Measurements from ENCODE around the gene RBBP4.
A peak's percentile ranks its signal among the peaks of the same experiment; 100 is the strongest.
"Not testable (repeated sequence)": the region's sequence is repeated elsewhere in the genome, so short reads cannot be mapped to it uniquely, and the experiment has no call there.

The RBBP4 gene

GRCh38 chr1:32651461-32652073 is 559 bp downstream of the RBBP4 start:
- Histone ChIP-seq H4K20me1 (peaks cover 27 to 44% (median 40%) of the 10 kb centered on the region in 11 experiments; a peak in 21 of 22 replicates), H3K27ac (peak overlapping the region; percentile 86 to 100 (median 98)), H3K9ac (peak overlapping the region; percentile 94 to 100 (median 98)), H3K4me3 (peak overlapping the region; percentile 64 to 85 (median 80)), H3K4me1 (peaks cover 41 to 65% (median 59%) of the 10 kb centered on the region in 10 experiments), H3K36me3 (peaks cover 43 to 56% (median 49%) of the 10 kb centered on the region in 11 experiments), H3K27me3 (no peaks in the 10 kb centered on the region), H3K9me3 (replicated peaks in 1 of 11) (no peaks in the 10 kb centered on the region), H3K4me2 (peak overlapping the region; percentile 78 to 99 (median 93))
- TF ChIP-seq Cebpa-rat (IDR thresholded peaks at IDR 0.05): no peak

- peak overlapping the region; percentile 86 to 100 (median 98); a peak in 21 of 22 replicates for H3K27ac ChIP-seq
- TF ChIP-seq Cebpa-rat (IDR thresholded peaks at IDR 0.05): no peak
- H3K4me3 ChIP-seq: peak overlapping the region; percentile 64 to 85 (median 80)
- H3K27me3 ChIP-seq: no peaks in the 10 kb centered on the region
- H3K36me3 ChIP-seq: peaks cover 51 to 61% (median 57%) of the 10 kb centered on the region in 11 experiments
- H3K4me1 ChIP-seq: peaks cover 41 to 65% (median 59%) of the 10 kb centered on the region in 10 experiments
- peak overlapping the region; percentile 94 to 100 (median 98) for H3K9ac ChIP-seq
- H3K9me3 ChIP-seq (replicated peaks in 1 of 11): no peaks in the 10 kb centered on the region
- H4K20me1 ChIP-seq: peaks cover 35 to 52% (median 48%) of the 10 kb centered on the region in 11 experiments; a peak in 21 of 22 replicates
- peak overlapping the region; percentile 78 to 99 (median 93) for H3K4me2 ChIP-seq
Measured at GRCh38 chr1:32652244-32652962, 1.4 kb downstream of the RBBP4 start.

GRCh38 chr1:32659581-32659980 is 8.6 kb downstream of the RBBP4 start:
- H3K4me3 ChIP-seq: no peak overlapping the region
- H3K4me1 ChIP-seq: peaks cover 10 to 19% (median 16%) of the 10 kb centered on the region in 10 experiments; a peak in 18 of 20 replicates
- no peak overlapping the region for H3K9ac ChIP-seq
- no peak overlapping the region for H3K4me2 ChIP-seq
- peaks cover 66 to 97% (median 96%) of the 10 kb centered on the region in 11 experiments; a peak in 21 of 22 replicates for H4K20me1 ChIP-seq
- peaks cover 97 to 100% (median 97%) of the 10 kb centered on the region in 11 experiments for H3K36me3 ChIP-seq
- no peak overlapping the region for H3K27ac ChIP-seq
- no peak for TF ChIP-seq Cebpa-rat (IDR thresholded peaks at IDR 0.05)
- H3K27me3 ChIP-seq: no peaks in the 10 kb centered on the region
- peaks cover 0 to 4% (median 0%) of the 10 kb centered on the region in 11 experiments; a peak in 2 of 22 replicates for H3K9me3 ChIP-seq (replicated peaks in 1 of 11)

GRCh38 chr1:32665915-32666314 is 14.9 kb downstream of the RBBP4 start:
- Histone ChIP-seq H3K4me3 (no peak overlapping the region), H3K27ac (no peak overlapping the region), H3K9ac (no peak overlapping the region), H3K36me3 (peaks cover 100% of the 10 kb centered on the region in 11 experiments), H4K20me1 (peaks cover 53 to 100% (median 94%) of the 10 kb centered on the region in 11 experiments; a peak in 20 of 22 replicates), H3K9me3 (replicated peaks in 1 of 11) (no peaks in the 10 kb centered on the region), H3K4me2 (no peak overlapping the region), H3K27me3 (no peaks in the 10 kb centered on the region), H3K4me1 (no peaks in the 10 kb centered on the region)
- TF ChIP-seq Cebpa-rat (IDR thresholded peaks at IDR 0.05): no peak

- H3K4me3 ChIP-seq: no peak overlapping the region
- peak overlapping the region in 1 of 11 experiments; percentile 17; a peak in 1 of 22 replicates for H3K9ac ChIP-seq
- TF ChIP-seq Cebpa-rat (IDR thresholded peaks at IDR 0.05): no peak
- H4K20me1 ChIP-seq: peaks cover 48 to 100% (median 94%) of the 10 kb centered on the region in 11 experiments; a peak in 20 of 22 replicates
- peaks cover 100% of the 10 kb centered on the region in 11 experiments for H3K36me3 ChIP-seq
- no peak overlapping the region for H3K27ac ChIP-seq
- no peaks in the 10 kb centered on the region for H3K4me1 ChIP-seq
- no peak overlapping the region for H3K4me2 ChIP-seq
- H3K27me3 ChIP-seq: no peaks in the 10 kb centered on the region
- H3K9me3 ChIP-seq (replicated peaks in 1 of 11): no peaks in the 10 kb centered on the region
Measured at GRCh38 chr1:32666901-32667566, 16.0 kb downstream of the RBBP4 start.

- Histone ChIP-seq H4K20me1 (peaks cover 44 to 96% (median 82%) of the 10 kb centered on the region in 11 experiments; a peak in 20 of 22 replicates), H3K36me3 (peaks cover 100% of the 10 kb centered on the region in 11 experiments)
- H3K9me3 ChIP-seq (replicated peaks in 1 of 11); H3K4me3 ChIP-seq; H3K27ac ChIP-seq; H3K9ac ChIP-seq; H3K27me3 ChIP-seq; H3K4me1 ChIP-seq; H3K4me2 ChIP-seq: not testable (repeated sequence)
Measured at GRCh38 chr1:32668716-32669115, 17.7 kb downstream of the RBBP4 start.

- no peak for TF ChIP-seq Cebpa-rat (IDR thresholded peaks at IDR 0.05)
- no peaks in the 10 kb centered on the region; a peak in 1 of 20 replicates for H3K4me1 ChIP-seq
- H3K27ac ChIP-seq: no peak overlapping the region
- H3K9me3 ChIP-seq (replicated peaks in 1 of 11): no peaks in the 10 kb centered on the region
- H3K4me2 ChIP-seq: no peak overlapping the region
- H3K4me3 ChIP-seq: no peak overlapping the region
- H3K36me3 ChIP-seq: peaks cover 95 to 100% (median 98%) of the 10 kb centered on the region in 11 experiments
- peaks cover 3 to 69% (median 47%) of the 10 kb centered on the region in 11 experiments; a peak in 19 of 22 replicates for H4K20me1 ChIP-seq
- H3K9ac ChIP-seq: no peak overlapping the region
- no peaks in the 10 kb centered on the region for H3K27me3 ChIP-seq
Measured at GRCh38 chr1:32676945-32677344, 25.9 kb downstream of the RBBP4 start.

GRCh38 chr1:32679993-32680392 is 29.0 kb downstream of the RBBP4 start:
- H3K4me1 ChIP-seq; H3K27ac ChIP-seq; H3K9ac ChIP-seq; H3K27me3 ChIP-seq; H3K4me3 ChIP-seq; H3K4me2 ChIP-seq; H3K9me3 ChIP-seq (replicated peaks in 1 of 11): not testable (repeated sequence)
- Histone ChIP-seq H3K36me3 (peaks cover 95 to 100% (median 98%) of the 10 kb centered on the region in 11 experiments), H4K20me1 (peaks cover 3 to 63% (median 37%) of the 10 kb centered on the region in 11 experiments; a peak in 19 of 22 replicates)

GRCh38 chr1:32680642-32681041 is 29.6 kb downstream of the RBBP4 start:
- TF ChIP-seq Cebpa-rat (IDR thresholded peaks at IDR 0.05): no peak
- peaks cover 3 to 66% (median 36%) of the 10 kb centered on the region in 11 experiments; a peak in 19 of 22 replicates for H4K20me1 ChIP-seq
- no peak overlapping the region for H3K9ac ChIP-seq
- H3K9me3 ChIP-seq (replicated peaks in 1 of 11): no peaks in the 10 kb centered on the region
- H3K27ac ChIP-seq: no peak overlapping the region
- no peak overlapping the region for H3K4me2 ChIP-seq
- peaks cover 95 to 100% (median 98%) of the 10 kb centered on the region in 11 experiments for H3K36me3 ChIP-seq
- no peaks in the 10 kb centered on the region for H3K4me1 ChIP-seq
- H3K4me3 ChIP-seq: no peak overlapping the region
- no peaks in the 10 kb centered on the region for H3K27me3 ChIP-seq
